NCI-H146 treated with DMSO at 0.1 percent for 48 hours (cell line): ENCODE measurements around the gene CSRNP2.
A peak's percentile ranks its signal among the peaks of the same experiment; 100 is the strongest.
"Not testable (repeated sequence)": the region's sequence is repeated elsewhere in the genome, so short reads cannot be mapped to it uniquely, and the experiment has no call there.

Experiments
- DNase-seq: peaks from one replicate; lab custom pipeline; 2025; ENCODE audit not compliant: unreplicated experiment; lab: John Stamatoyannopoulos, UW

Gene CSRNP2

DNA sequence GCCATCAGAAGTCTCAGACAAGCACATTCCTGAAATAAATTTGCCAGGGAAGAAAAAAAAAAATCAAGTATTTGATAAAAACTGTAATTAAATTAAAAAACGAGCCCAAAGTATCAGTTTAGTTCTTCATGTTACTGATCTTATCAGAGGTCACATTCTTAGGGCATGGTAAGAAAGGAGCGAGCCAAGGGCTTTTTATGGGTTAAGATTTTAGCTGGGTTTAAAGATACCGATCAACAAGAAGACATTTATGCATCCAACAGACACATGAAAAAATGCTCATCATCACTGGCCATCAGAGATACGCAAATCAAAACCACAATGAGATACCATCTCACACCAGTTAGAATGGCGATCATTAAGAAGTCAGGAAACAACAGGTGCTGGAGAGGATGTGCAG, 5.0 kb downstream of the CSRNP2 start:
- not testable (repeated sequence) for DNase-seq

DNA sequence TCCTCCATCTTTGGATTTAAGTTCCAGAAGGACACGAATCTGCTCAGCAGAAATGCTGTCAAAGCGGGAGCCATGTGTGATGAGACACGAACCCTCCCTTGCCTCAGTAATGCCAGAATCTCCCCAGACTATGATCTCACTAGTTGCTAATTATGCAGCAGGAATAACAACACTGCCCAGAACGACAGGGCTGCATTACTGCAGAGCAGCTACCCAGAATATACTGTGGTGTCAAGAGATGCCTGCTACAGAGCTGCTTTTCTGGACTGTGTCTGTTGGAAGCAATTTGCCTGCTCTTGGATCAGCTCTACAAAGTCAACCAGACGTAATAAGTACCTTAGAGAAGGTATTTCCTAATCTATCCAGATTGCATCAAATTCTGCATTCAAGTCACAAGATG, 5.5 kb downstream of the CSRNP2 start:
- no peak for DNase-seq

DNA sequence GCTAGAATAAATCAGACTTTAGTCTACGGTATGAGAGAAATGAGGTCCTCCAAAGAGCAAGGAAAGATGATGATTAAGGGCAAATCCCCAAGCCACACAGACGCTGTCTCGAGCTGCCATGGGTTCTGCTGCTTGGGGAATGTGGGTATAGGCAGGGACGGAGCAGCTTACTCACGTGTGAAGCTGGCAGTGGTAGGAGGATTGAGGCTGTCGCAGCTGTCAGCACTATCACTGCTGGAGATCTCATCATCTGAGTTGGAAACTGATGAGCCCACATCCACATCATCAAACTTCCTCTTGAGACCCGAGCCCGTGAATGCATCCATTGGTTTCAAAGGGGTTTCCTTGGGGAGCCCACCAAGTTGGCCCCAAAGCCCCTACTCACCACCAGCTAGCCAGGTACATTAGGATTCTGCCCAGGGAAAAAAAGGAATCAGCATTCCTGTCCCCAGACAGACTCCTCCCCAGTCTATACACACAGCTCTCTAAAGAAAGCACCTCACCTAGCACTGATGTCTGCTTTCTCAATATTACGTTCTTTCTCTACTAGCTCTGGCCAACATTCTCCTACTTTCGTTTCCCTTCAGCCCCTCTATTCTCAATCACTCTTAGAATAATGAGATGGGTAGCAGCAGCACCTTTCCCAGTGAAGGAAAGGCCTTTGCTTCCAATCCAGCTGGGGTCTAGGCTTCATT, 7.0 kb downstream of the CSRNP2 start:
- no peak for DNase-seq

DNA sequence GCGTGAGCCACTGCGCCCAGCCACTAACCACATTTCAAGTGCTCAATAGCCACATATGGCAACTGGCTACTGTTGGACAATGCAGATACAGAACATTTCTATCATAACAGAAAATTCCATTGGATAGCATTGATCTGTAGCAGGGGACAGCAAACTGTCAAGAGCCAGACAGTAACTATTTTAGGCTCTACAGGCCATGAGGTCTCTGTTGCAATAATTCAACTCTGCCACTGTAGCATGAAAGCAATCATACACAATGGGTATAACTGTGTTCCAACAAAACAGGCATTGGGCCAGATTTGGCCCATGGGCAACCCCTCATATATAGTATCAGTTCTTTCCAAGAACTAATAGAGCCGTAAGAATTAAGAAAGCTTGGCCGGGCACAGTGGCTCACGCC, 8.0 kb downstream of the CSRNP2 start:
- DNase-seq: no peak

- DNase-seq: no peak
These were observed 11.7 kb downstream of the CSRNP2 start for GRCh38 chr12:51071663-51072062.

- no peak for DNase-seq
These were observed 13.4 kb downstream of the CSRNP2 start for GRCh38 chr12:51070004-51070403.

DNA sequence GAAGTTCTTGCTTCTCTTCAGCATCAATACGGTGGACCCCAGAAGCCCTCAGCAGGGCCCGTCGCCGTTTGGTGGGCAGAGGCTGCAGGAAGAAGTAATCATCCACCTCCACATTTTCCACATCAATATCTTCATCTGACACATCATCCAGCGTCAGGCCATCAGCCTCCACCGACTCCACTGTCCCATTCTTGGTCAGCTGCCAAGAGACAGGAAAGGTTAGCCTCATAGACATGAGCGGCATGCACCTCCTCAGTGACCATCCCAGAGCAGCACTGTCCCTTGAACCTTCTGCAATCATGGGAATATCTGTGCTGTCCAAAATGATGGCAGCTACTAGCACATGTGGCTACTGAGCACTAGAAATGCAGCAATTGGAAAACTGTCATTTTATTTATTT, 15.6 kb downstream of the CSRNP2 start:
- DNase-seq: no peak

GRCh38 chr12:51067229-51067628, 16.2 kb downstream of the CSRNP2 start:
- no peak for DNase-seq

DNA sequence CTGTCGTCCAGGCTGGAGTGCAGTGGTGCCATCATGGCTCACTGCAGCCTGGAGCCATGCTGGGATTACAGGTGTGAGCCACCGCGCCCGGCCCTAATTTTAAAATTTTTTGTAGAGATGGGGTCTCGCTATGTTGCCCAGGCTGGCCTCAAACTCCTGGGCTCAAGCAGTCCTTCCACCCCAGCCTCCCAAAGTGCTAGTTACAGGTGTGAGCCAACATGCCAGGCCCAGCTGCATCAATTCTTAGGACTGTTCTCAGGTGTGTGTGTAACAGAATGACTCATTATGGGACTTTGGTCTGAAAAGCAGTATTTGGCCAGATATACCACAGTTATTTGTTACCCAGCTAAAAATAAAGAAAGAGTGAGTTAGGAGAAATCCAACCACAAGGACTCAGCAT, 17.9 kb downstream of the CSRNP2 start:
- no peak for DNase-seq

DNA sequence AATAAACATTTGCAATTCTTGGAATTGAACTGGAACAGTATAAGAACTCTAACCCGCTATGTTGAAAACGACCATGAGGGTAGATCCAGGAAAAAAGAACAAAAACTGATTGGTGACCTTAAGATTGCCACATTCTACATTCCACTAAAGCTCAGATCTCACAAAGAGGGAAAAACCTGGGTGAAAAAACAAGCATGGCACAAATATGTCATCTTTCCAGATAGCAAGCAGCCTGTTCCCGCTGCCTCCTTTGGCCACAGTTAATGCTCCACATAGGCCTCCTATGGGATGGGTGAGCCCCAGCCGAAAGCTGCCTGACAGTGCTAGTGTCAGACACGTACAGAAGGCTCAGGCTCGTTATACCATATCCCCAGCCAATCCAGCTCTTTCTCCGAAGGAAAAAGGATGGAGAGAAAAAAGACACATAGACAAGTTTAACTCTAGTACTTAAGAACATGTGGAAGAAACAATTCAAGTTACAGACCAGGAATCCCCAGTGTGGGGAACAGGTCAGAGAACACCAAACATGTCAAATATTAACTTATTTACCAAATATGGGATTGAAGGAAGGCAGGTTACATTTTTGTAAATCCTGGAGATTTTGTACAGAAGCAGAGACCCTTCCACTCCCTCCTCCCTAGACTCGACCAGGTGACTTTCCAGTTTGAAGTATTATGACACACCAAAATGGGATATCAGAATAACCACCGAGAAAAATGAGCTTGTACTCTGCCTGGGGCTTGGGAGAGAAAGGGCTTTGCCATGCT, 20.6 kb downstream of the CSRNP2 start:
- DNase-seq: no peak

- DNase-seq: no peak
These were observed 24.3 kb downstream of the CSRNP2 start for GRCh38 chr12:51059086-51059485.

DNA sequence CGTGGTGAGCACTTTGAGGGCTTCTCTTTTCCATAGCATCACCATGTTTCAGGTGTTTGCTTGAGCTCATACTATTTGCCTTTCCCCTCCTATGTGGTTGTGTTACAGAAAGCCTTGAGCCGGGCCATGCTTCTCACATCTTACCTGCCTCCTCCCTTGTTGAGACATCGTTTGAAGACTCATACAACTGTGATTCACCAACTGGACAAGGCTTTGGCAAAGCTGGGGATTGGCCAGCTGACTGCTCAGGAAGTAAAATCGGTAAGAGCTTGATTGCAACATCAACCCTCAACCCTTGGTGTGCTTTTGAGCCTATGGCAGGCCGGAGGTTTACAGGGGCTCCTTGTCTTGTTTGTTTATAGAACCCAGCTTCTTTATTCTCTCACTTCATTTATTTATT, 27.2 kb downstream of the CSRNP2 start:
- DNase-seq: no peak

- DNase-seq: no peak
These were observed 28.3 kb downstream of the CSRNP2 start for GRCh38 chr12:51055060-51055459.

GRCh38 chr12:51051787-51052186, 31.6 kb downstream of the CSRNP2 start:
- DNase-seq: no peak

GRCh38 chr12:51049525-51049924, 33.9 kb downstream of the CSRNP2 start:
- no peak for DNase-seq

DNA sequence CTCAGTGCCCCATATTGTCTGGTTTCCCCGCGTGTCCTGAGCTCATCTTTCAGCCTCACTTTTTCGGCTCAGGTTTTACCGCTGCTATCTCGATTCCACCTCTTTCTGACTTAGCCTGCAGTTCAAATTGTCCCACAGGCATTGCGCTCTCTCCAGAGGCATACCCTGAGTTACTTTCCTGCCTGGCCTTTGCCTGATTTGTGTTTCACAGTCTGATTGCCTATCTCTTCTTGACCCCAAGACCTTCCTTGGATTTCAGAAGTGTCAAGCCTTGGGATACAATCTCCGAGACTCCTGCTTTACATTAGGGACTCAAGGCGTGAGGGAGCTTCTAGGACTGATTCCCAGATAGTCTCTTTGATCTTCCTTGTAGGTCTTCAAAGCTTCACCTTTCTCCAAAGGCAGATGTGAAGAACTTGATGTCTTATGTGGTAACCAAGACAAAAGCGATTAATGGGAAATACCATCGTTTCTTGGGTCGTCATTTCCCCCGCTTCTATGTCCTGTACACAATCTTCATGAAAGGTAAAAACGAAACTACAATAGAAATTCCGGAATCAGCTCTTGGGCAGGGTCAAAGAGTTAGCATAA, 34.6 kb downstream of the CSRNP2 start:
- no peak for DNase-seq

DNA sequence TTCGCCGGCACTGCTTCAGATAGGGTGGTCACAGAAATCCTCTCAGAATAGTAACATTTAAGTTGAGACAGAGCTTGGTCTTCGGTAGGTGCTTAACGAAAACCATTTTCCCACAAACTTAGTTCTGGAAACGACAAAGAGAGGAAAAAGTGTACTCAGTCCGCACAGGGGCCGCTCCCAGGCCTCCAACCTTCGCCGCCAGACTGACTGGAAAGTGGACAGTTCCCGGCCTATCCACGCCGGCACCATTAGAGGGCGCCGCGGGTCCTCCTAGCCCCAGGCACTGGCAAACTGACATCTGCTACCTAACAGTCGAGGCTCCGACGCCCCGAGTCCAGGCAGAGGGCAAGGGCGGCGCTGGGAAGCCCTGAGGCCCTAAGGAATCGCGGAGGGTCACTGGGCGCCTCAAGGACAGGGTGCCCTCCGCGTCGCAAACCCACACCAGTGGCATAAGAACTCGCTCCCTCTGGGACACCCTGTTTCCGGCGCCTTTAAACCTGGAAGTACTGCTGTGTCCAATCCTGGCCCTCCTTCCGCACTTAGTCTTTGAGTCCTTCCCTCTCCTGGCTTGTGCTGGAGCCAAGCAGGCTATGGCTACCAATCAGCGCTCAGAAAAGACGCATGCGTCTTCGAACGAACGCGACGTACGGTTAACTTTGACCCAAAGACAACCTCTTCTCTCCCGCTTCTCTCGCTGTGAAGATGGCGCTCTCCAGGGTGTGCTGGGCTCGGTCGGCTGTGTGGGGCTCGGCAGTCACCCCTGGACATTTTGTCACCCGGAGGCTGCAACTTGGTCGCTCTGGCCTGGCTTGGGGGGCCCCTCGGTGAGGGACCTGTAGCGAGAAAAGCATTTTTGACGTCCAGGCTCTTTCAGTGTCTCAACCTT, 35.5 kb downstream of the CSRNP2 start, which contains the start of gene LETMD1:
LETMD1 (plus strand) TSS at position 673 of the 886 bp plus-strand sequence; CDS start at position 703, 30 bp downstream.
- peak; percentile 97 for DNase-seq

GRCh38 chr12:51036279-51036678, 47.1 kb downstream of the CSRNP2 start:
- no peak for DNase-seq

DNA sequence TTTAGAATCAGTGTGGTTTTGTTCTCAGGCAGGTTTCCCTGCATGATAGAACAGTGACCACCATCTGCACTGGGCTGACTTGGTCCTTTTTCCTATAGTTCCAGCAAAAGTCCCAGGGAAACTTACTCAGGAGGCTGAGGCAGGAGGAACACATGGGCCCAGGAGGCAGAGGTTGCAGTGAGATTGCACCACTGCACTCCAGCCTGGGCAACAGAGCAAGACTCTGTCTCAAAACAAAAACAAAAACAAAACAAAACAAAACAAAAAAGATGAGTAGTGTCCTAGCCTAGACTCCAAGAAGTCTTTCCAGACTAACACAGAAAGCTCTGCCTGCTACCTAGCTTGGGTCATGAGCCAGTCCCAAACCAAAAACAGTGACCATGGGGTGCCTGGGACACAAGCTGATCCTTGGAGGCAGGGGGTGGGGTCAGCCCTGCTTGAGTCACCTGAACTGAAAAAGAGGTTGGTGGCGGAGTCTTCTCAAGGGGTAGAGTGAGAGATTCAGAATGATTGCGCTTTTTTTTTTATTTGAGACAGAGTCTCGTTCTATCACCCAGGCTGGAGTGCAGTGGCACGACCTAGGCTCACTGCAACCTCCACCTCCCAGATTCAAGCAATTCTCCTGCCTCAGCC, 49.8 kb downstream of the CSRNP2 start:
- DNase-seq: no peak

DNA sequence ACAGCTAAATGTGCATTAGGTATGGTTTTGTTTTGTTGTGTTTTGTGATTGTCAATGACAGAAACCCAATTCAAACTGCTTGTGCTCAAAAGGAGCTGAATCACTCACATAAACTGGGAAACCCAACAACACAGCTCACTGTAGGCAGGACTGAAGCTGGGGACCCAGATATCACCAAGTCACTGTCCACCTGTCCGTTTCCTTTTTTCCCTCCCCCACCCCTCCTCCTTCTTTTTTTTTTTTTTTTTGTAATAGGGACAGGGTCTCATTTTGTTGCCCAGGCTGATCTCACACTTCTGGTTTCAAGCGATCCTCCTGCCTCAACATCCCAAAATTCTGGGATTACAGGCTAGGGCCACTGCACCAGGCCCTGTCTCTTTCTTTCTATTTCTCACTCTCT, 50.3 kb downstream of the CSRNP2 start:
- DNase-seq: no peak

DNA sequence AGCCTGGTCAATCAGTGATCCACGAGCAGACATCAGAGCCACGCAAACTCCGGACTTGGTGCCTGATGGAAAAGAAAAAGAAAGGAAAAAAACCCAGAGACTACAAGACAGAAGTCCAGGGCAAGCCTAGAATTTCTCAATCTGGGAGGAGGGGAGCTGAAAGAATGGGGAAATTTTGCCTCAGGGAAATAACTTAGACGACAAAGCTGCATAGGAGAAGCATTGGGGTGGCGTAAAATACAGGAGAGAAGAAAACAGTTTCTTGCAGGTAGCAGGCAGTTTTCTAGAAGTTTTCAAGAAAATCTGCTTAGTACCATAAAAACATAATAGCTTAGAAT, 54.6 kb downstream of the CSRNP2 start:
- no peak for DNase-seq
